ENCODE results near the gene HIVEP1. TPM values are rescaled to one million over a fixed set of nuclear protein-coding genes. Genes with fewer than 3 reads are reported as not detected.

Gene HIVEP1
- 10 to 100 TPM; 26.8 to 69.3 (median 38.8) TPM for total RNA-seq

GRCh38 chr6:12012038-12012557, at the start of gene HIVEP1:
Gene HIVEP1, plus strand, starts transcription at chr6:12012312. Its CDS starts 3,317 bp downstream, at chr6:12015629.
- peak in 1 of 3 donors; percentile 70 for DNase-seq
- TF ChIP-seq POLR2A (IDR thresholded peaks at IDR 0.05) (peak in 1 of 2 donors; percentile 7), CTCF (IDR thresholded peaks at IDR 0.05) (no peak)
- H3K9me3 ChIP-seq = no peaks in the 10 kb centered on the region
- H3K4me3 ChIP-seq = peak within 1 kb of the TSS; percentile 75 to 90 (median 84)
- peak within 1 kb of the TSS; percentile 87 to 99 (median 96) for H3K27ac ChIP-seq
- H3K27me3 ChIP-seq = no peaks in the 10 kb centered on the region
- peaks cover 0 to 10% (median 0%) of the 10 kb centered on the region in 3 donors for H3K36me3 ChIP-seq
- H3K4me1 ChIP-seq = peaks cover 0 to 19% (median 2%) of the 10 kb centered on the region in 4 donors

- Histone ChIP-seq H3K27ac (no peak overlapping the region), H3K4me1 (no peaks in the 10 kb centered on the region), H3K9me3 (no peaks in the 10 kb centered on the region), H3K4me3 (no peak overlapping the region), H3K27me3 (no peaks in the 10 kb centered on the region), H3K36me3 (no peaks in the 10 kb centered on the region)
- TF ChIP-seq CTCF (IDR thresholded peaks at IDR 0.05) (no peak), POLR2A (IDR thresholded peaks at IDR 0.05) (no peak)
- no peak for DNase-seq
These were observed 48.2 kb upstream of the HIVEP1 start for GRCh38 chr6:11963756-11964500.

GRCh38 chr6:11964729-11965335, 47.3 kb upstream of the HIVEP1 start:
- Histone ChIP-seq H3K4me3 (no peak overlapping the region), H3K36me3 (no peaks in the 10 kb centered on the region), H3K27ac (no peak overlapping the region), H3K4me1 (no peaks in the 10 kb centered on the region), H3K27me3 (no peaks in the 10 kb centered on the region), H3K9me3 (no peaks in the 10 kb centered on the region)
- TF ChIP-seq POLR2A (IDR thresholded peaks at IDR 0.05) (no peak), CTCF (IDR thresholded peaks at IDR 0.05) (no peak)
- no peak for DNase-seq

- no peaks in the 10 kb centered on the region for H3K9me3 ChIP-seq
- no peak overlapping the region for H3K27ac ChIP-seq
- no peaks in the 10 kb centered on the region for H3K36me3 ChIP-seq
- H3K27me3 ChIP-seq = no peaks in the 10 kb centered on the region
- no peak for DNase-seq
- no peak overlapping the region for H3K4me3 ChIP-seq
- TF ChIP-seq CTCF (IDR thresholded peaks at IDR 0.05) = no peak
- no peak for TF ChIP-seq POLR2A (IDR thresholded peaks at IDR 0.05)
- no peaks in the 10 kb centered on the region for H3K4me1 ChIP-seq
These were observed 46.6 kb upstream of the HIVEP1 start for GRCh38 chr6:11965499-11965898.

- Histone ChIP-seq H3K27ac (no peak overlapping the region), H3K36me3 (no peaks in the 10 kb centered on the region), H3K4me3 (no peak overlapping the region), H3K27me3 (no peaks in the 10 kb centered on the region), H3K4me1 (no peaks in the 10 kb centered on the region), H3K9me3 (no peaks in the 10 kb centered on the region)
- TF ChIP-seq CTCF (IDR thresholded peaks at IDR 0.05) (no peak), POLR2A (IDR thresholded peaks at IDR 0.05) (no peak)
- no peak for DNase-seq
These were observed 43.8 kb upstream of the HIVEP1 start for GRCh38 chr6:11968241-11968806.

Measured in Peyer's patch (tissue), 4 donors.